GM04503 (cell line): ENCODE measurements around the gene GPC4.
"Not testable (repeated sequence)": the region's sequence is repeated elsewhere in the genome, so short reads cannot be mapped to it uniquely, and the experiment has no call there.

ENCODE experiments used
- DNase-seq: peaks from one replicate; pipeline ENCODE4 v3.0.0-alpha.2; 2012; ENCODE audit warnings: low read depth

Gene GPC4

DNA sequence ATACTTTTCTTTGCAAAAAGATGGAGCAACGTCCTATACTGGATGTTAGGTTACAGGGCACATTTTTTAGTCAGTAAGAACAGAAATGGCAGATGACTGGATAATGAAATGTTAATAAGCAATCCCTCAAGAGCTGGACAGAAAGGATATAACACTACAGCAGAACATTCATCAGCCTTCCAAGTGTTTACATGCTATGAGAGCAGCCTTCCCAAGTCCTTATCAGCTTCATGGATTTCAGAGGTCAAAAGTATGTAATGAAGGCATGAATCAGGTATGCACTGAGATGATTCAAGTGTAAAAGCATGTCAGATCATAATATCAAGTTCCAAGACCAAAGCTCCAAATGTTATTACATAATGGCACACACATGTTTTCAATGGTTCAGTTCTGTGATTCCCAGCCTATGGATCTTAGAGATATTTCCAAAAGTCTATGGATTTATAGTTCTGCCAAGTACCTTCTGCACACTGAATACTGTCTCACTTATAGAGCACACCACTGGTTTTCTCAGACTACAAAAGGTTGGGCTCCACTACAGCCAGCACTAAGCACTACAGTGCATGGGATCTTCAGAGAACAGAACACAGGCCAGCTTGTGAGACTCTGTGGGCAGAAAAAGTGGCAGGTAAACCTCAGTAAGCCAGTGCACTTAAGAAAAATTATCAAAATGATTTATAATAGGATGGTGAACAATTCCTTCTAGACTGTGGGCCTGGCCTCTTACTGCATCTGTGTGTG is 49.2 kb downstream of the GPC4 start:
- peak; percentile 11 for DNase-seq

DNA sequence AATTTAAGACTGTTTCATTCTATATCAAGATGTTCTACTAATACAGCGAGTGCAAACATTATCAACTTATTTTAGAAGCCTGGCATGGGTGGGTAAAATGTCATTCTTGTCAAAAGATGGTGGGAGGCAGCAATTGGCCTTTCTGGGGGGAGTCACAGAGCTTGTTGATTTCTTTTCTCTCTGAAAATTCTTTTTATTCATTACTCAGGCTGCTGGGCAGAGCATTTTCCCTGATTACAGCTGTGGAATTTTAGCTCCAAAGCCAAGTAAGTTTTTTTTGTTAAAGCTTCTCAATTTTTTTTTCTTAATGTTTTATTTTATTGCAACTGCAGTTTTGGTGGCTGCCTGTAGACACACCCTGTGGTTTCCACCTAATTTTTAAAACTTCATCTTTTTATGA is 50.4 kb downstream of the GPC4 start:
- no peak for DNase-seq

DNA sequence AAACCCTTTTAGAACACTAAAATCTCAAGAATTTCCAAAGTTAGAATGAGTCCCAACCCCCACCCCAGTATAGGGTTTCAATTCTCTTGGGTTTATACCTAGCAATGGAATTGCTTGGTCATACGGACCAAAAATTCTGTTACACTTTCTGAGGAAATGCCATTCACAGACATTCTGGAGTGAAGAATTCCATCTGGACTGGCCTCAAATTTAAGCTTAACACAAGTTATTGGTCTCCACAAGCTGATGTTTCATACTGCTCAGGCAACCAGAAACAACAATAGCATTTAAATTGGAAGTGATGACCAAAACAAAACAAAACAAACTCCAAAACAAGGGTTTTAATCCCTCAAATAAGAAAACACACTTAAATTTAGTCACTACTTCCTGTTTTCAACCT is 51.1 kb downstream of the GPC4 start:
- peak; percentile 18 for DNase-seq

DNA sequence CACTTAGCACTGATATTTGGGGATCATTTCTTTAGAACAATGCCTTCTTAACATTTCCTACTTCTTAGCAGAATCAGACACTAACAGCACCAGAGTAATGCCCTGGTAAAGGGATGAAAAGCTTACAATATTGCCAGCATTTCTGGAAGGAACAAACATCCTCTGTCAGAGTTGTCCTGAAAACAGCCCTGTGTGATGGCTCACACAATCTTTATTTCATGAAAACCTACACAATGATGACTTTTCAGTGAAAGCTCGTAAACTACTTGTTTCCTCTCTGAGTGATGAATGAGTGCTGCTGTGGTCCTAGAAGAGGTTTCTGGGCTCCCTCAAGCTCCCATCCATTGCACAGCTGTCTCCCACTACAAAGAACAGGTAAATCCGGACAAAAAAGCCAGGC is 52.8 kb downstream of the GPC4 start:
- no peak for DNase-seq

DNA sequence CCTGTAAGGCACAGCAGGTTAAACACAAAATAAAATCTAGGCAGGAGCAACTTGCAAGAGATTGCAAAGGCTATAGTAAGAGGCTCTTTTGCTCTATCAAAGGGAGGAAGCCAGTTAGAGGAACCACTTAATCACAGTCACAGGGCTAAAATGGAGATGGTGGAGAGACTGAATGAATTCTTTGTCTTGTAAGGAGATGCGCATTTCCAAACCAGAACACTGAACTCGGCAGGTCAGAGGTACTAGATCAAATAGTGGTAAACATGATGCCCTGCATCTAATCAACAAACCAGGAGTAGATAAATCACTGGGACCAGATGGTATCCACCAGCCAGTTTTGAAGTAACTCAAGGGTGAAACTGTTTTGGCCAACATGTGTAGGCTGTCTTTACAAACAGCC is 55.8 kb downstream of the GPC4 start:
- DNase-seq, result no peak

DNA sequence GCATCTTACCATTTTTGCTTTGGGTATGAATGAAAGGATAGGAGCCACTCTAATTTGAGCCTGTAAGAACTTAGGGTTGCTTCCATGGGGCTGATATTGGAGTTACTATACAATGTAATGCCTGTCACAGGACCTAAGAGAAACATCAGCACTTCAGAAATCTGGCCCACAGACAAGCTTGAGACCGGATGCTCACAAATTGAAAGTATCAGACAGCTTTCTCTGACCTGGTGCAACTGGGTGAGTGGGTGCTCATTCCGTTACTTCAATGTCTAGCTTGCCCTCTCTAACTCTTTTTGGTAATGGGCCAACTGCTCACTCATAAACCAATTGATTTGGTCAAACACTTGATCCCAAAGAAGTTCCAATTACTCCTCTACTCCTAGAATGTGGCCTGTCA is 62.1 kb downstream of the GPC4 start:
- no peak for DNase-seq

DNA sequence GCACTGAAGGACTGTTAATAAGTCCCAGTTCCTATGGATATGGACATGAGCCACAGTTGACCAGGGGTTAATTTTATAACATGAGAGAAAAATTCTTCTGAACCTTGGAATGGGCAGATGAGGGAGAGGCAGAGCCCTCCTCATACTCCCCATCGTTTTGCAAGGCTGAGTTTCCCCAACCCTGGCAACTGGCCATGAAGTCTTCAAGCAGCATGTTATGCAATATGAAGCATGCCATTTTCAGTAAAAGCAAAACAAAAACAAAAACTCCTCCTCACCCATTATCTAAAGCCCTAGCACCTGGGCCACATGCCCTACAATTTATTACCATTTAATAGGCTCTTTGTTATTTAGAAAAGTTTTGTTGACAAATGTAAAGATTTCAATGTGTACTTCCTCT is 64.5 kb downstream of the GPC4 start:
- no peak for DNase-seq

DNA sequence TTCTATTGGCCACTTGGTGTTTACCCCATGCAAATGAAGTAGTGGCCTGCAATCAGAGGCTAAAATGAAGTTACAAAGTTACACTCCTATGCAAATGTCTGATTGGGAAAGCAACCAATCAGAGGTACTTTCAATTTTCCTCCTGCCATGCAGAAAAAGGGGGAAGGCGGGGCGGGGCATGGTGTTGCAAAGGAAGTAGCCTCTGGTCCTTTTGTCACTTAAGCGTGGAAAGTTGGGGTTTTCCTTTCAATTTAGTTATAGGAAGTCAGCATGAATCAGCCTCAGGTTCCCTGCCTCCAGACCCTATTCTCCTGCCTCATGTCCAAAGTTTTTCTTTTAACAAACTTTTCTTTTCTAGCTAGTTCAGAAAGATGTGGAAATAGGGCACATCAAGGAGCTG is 69.3 kb downstream of the GPC4 start:
- DNase-seq, result no peak

DNA sequence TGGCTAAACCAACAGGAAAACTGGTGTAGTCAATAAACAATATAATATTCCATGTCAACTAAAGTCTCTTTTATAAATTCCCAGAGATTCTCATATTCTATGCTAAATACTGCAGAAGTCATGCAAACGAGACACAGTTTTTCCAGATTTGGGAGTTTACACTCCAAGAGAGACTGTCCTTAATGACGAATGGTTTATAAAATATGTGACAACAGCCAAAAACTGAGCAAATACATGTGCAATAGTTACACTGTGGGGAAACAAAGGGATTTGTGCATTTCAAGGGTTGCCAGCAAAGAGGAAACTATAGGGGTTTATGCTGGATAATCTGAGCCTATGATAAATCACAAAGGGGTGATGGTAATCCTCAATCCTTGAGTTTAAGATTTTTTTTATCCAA is 75.7 kb downstream of the GPC4 start:
- no peak for DNase-seq

DNA sequence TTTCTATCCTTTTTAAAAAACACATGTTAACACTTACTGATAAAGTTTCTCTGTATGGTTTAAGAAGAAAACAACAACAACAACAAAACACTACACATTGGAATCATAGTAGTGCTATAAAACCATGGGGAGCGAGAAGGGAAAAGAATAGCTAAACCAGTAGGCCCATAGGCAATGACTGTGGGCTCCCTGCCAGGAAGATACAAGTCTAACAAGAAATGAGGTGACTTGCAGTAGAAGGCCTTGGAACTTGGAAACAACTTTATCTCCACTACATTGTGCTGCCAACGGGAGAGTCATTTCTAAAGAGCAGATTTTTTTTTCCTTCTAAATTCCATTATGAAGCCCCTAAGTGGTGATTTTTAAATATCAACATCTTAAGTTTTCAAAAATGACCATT is 78.0 kb downstream of the GPC4 start:
- DNase-seq, result no peak

DNA sequence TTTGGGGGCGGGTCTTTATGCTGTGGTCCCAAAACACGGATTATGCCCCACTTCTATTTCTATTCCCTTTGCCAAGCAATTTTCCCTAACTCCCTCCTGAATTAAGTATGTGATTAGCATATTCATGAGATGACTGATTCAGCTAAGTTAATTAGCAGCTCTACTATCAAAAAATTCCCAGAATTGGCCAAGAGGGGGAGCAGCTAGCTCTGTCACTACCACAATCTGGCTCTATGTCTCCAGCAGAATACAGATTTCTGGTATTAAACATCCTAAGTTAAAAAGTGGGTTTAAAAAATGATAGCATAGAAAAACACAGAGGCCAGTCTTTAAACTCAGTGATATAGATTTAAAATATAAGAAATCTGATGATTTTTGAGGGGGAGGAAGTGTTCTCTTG is 80.3 kb downstream of the GPC4 start:
- DNase-seq, result no peak

DNA sequence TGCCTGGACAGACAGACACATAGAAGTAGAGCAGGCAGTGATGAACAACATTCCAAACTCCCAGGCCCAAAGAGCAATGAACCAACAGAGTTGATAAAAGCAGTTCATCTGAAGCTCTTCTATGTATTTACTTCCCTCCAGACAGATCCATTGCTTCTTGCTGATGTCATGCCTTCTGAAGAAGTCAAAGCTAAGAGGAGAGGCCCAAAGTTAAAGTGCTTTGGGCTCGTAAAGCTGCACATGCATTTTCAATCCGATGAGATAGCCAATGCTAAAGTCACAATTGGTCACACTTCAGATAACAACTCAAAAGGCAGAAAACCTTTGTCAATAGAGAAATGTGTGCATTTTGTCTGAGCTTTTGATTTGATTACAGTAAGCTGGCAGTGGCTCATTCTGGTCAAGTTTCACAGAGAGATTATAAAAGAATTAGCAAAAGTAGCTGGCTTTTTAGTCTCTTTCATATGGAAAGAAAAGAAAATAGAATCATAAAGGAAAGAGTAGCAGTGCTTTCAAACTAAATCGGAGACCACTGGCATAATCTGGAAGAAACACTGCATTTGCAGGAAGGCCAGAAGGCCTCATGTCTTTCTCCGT is 82.0 kb downstream of the GPC4 start:
- no peak for DNase-seq

DNA sequence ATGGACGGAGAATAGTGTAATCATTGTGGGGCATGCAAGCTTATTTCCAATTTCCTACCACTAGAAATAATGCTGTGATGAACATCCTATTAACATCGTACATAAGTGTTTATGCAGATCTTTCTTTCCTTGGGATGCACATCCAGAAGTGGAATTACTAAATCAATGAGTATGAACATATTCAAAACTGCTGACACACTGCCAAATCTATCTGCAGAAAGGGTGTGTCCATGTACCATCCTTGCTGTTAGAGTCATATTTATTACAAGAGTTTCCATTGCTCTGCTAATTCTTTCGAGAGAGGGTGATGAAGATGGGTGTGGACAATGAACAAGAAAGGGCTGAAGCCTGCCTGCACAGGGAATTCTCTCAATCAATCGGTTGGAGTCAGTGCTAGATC is 82.6 kb downstream of the GPC4 start:
- DNase-seq, result no peak

DNA sequence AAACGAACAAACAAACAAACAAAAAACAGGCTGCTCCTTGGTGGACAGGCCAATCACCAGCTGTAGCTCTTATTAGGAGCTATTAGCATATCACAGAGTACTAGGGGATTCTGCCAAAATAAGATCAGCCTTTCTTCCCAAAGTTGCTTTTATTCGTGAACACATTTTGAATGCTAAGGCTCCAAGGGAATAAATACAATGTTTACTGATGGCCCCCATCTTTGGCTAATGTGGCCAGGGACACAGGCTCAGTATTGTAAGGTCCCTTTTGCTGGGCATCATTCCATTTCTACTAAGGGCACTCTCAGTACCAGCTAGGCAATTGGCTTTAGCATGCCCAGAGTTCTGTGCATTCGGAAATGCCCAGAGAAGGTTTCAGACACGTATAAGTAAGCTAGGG is 84.3 kb downstream of the GPC4 start:
- no peak for DNase-seq

DNA sequence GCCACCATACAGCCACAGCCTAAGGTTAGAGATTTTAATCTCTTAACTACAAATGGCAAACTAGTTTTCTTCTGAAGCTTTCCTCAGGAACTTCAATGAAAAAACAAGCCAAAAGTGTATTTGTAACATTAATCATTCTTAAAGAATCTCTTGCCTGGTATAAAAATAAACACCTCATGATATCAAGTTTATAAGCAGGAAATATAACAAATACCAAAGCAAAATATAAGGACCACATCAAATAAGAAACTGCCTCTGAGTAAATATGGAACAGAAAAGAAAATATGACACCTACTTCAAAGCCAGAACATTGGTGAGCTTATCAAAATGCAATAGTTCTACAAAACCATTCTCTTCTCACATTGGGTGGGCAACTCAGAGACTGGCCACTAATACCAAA is 89.9 kb downstream of the GPC4 start:
- no peak for DNase-seq

DNA sequence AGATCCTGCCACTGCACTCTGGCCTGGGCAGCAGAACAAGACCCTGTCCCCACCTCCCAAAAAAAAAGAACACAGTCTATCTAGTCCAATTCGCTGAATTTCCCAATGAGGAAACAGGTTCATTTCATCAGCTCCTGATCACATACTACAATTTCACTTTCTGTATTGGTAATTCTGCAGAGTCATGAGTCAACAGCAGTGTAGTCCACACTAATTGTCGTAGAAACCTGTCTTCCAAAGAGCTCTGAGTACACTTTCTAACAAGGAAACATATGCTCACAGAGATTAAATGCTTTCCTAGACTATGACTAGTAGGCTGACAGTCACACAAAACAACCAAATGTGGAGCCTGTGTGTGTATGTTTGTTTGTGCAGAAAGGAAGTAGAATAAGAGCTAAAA is 91.9 kb downstream of the GPC4 start:
- no peak for DNase-seq

DNA sequence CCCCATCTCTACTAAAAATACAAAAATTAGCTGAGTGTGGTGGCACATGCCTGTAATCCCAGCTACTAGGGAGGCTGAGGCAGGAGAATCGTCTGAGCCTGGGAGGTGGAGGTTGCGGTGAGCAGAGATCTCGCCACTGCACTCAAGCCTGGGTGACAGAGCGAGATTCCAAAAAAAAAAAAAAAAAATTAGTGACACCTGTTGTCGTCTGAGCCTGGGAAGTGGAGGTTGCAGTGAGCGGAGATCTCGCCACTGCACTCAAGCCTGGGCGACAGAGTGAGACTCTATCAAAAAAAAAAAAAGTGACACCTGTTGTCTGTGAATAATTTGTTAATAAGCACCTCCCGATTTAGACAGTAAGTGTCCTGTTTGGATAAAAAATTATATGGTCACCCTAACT is 93.0 kb downstream of the GPC4 start:
- DNase-seq, result not testable (repeated sequence)

DNA sequence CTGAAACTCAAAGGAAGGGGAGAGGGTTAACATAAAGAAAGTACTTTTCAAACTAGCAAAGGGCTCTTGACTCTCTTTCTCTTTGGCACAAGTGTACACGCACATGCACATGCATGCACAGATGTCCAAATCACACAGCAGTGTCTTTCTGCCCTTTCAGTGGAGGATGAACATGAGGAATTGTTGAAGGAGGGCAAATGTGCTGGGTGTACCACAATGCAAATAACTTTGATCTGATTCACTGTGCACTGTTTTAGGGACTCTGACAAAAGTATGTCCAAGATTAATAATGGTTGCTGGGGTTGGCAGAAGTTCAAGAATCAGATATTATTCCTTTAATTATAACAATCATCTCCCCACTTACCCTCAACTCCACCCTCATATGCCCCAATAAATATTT is 93.8 kb downstream of the GPC4 start:
- DNase-seq, result no peak

DNA sequence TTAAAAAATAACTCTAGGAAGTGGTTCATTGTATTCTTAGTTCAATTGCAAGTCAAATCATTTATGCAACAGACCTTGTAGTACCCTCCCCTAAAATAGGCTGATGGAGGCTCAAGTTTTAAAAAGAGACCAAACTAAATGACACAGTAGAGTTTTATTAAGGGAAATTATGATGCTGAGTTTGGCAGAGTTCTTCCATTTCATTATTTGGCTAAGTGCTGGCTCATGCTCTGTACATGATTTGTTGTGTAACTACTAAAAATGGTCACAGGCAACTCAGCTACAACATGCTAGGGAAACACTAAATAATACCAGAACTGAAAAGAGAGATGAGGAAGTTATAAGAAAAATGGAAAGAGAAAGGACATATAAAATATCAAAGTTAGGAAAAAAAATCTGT is 101.0 kb downstream of the GPC4 start:
- DNase-seq, result no peak

DNA sequence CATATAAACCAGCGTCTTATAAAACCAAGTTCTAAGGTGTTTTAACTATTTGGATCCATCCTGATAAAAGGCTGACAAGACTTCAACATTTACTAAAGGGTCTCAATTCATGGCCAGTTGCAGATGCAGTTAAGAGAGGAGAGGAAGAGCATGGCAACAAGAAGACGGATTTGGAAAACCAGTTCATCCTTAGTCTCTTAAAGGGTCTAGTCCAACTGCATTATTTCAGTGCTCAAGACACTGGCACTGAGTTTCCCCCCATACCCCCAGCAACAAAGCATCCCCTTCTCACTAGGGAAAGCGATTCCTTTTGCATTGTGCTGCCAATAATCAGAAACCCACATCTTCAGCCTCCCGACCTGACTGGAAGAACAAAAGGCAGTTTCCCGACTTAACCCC is 106.8 kb downstream of the GPC4 start:
- DNase-seq, result no peak

DNA sequence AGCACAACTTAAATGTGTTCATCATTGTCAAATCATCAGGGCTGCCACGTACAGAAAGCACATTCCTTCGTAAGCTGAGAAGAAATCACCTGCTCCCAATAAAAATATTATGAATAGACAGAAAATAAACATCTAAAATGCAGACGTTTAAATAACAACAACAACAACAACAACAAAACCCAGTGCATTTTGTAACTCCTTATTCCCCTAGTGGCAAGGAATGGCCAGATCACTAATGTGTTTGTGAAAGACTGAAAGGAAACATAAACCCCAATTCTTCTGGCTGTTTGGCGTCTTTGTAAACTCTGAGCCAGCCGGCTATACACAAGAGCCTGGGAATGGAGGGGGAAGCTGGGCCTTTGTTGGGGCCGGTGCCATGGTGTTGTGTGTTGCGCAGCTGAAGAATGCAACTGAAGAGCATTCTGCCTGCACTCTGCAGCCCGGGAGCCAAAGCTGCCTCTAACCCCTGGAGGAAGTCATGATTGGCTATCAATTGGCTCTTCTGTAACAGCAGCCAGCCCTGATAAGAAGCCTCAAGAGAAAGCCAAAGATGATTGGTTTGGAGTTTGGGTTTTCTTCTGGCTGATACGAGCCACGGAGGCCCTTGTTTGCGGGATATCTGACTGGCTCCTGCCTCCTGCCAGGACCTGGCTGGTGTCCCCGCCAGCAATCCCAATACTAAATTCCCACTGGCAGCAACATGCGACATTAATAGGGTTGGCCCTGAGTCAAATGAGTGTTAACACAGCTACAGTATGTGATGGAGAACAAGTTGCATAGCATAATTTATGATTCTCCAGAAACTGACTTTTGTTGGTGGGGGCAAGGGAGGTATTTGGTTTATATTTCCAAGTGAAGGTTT is 107.4 kb downstream of the GPC4 start:
- DNase-seq, result no peak

DNA sequence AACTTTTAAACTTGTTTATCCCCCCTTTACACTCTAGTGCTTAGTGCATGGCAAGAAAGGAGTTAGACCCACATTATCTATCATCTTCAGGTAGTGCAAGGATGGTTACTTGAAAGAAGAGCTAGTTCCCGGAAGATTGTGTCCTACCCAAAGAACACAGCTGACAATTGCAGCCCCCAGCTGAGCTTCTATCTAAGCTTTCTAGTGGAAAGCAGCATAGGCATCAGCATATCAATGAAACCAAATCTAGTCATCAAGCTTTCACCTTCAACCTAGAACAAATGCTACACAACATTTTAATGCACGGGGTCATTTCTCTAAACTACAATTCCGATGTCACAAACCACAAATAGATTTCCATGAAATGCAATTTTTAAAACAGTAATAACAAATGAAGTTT is 108.2 kb downstream of the GPC4 start:
- DNase-seq, result no peak

DNA sequence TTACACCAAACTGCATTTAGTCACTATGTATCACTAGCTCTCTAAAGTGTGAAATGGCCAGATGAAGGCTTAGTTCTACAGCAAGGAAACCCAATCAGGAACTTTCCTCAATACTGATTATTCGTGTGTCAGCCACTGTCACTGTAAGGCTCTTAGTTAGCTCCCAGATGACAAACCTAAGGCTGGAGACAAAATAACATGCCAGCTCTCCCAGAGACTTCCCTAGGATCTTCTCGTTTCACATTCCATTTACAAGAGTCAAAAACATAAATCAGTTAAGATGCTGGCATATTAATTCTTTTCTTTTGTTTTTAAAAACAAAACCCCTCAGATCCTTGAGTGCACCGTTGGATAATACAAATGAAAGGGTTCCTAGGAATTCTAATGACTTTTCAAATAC is 109.0 kb downstream of the GPC4 start:
- DNase-seq, result no peak
